Type B pancreatic cell (in vitro differentiated cells): Measurements from ENCODE around the gene ZBTB46. TPM values are rescaled to one million over a fixed set of nuclear protein-coding genes. Genes with fewer than 3 reads are reported as not detected.
A peak's percentile ranks its signal among the peaks of the same experiment; 100 is the strongest.

Experiments used
- DNase-seq: peaks from one replicate; pipeline ENCODE4 v3.0.0; 2021; ENCODE audit warnings: mixed read lengths; ENCODE audit not compliant: unreplicated experiment; ENCODE audit errors: extremely low spot score
- H3K27ac Mint-ChIP-seq: 2 replicates; pipeline ENCODE4 v1.8.0; 2021; ENCODE audit warnings: mild to moderate bottlenecking, mixed read lengths
- H3K27me3 Mint-ChIP-seq: 2 replicates; pipeline ENCODE4 v1.8.0; 2021; ENCODE audit warnings: mixed read lengths
- H3K36me3 Mint-ChIP-seq: 2 replicates; pipeline ENCODE4 v1.8.0; 2021; ENCODE audit warnings: mixed read lengths
- H3K4me1 Mint-ChIP-seq: one replicate; pipeline ENCODE4 v1.8.0; 2021; ENCODE audit warnings: mixed read lengths; ENCODE audit not compliant: unreplicated experiment
- H3K4me3 Mint-ChIP-seq: 2 replicates; pipeline ENCODE4 v1.8.0; 2021; ENCODE audit warnings: mild to moderate bottlenecking, mixed read lengths
- H3K9me3 Mint-ChIP-seq: 2 replicates; pipeline ENCODE4 v1.8.0; 2021; ENCODE audit warnings: mixed read lengths
- total RNA-seq: library from RNA; stranded (reverse); gene quantifications from 2 replicates; pipeline ENCODE4 v1.2.1, GENCODE V29; 2021; ENCODE audit warnings: low replicate concordance
- TF ChIP-seq, protein P1 (sequence below): fragments of 200-600 bp; sonication (generic); conservative IDR thresholded peaks from 2 replicates; pipeline ENCODE4 v1.5.0; 2021; ENCODE audit warnings: antibody characterized with exemption, mild to moderate bottlenecking

The ZBTB46 gene
- total RNA-seq, 1 donor from 2014 or later, result 13.6 TPM

- peak; percentile 70 for DNase-seq
- H3K27me3 Mint-ChIP-seq, result no peaks in the 10 kb centered on the region
- peak overlapping the region; percentile 67 for H3K4me3 Mint-ChIP-seq
- TF ChIP-seq, protein P1, sequence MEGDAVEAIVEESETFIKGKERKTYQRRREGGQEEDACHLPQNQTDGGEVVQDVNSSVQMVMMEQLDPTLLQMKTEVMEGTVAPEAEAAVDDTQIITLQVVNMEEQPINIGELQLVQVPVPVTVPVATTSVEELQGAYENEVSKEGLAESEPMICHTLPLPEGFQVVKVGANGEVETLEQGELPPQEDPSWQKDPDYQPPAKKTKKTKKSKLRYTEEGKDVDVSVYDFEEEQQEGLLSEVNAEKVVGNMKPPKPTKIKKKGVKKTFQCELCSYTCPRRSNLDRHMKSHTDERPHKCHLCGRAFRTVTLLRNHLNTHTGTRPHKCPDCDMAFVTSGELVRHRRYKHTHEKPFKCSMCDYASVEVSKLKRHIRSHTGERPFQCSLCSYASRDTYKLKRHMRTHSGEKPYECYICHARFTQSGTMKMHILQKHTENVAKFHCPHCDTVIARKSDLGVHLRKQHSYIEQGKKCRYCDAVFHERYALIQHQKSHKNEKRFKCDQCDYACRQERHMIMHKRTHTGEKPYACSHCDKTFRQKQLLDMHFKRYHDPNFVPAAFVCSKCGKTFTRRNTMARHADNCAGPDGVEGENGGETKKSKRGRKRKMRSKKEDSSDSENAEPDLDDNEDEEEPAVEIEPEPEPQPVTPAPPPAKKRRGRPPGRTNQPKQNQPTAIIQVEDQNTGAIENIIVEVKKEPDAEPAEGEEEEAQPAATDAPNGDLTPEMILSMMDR, result no peak
- no peaks in the 10 kb centered on the region for H3K9me3 Mint-ChIP-seq
- H3K36me3 Mint-ChIP-seq, result no peaks in the 10 kb centered on the region
- H3K27ac Mint-ChIP-seq, result no peak overlapping the region
- peaks cover 3% of the 10 kb centered on the region for H3K4me1 Mint-ChIP-seq
These were observed 89.2 kb downstream of the ZBTB46 start for GRCh38 chr20:63741676-63742380.

GRCh38 chr20:63741354-63741675 lies 89.7 kb downstream of the ZBTB46 start:
- TF ChIP-seq, protein P1, result no peak
- H3K4me1 Mint-ChIP-seq, result peaks cover 3% of the 10 kb centered on the region
- H3K4me3 Mint-ChIP-seq, result peak overlapping the region; percentile 67
- DNase-seq, result no peak
- no peaks in the 10 kb centered on the region for H3K36me3 Mint-ChIP-seq
- no peaks in the 10 kb centered on the region for H3K9me3 Mint-ChIP-seq
- no peak overlapping the region for H3K27ac Mint-ChIP-seq
- no peaks in the 10 kb centered on the region for H3K27me3 Mint-ChIP-seq

DNA sequence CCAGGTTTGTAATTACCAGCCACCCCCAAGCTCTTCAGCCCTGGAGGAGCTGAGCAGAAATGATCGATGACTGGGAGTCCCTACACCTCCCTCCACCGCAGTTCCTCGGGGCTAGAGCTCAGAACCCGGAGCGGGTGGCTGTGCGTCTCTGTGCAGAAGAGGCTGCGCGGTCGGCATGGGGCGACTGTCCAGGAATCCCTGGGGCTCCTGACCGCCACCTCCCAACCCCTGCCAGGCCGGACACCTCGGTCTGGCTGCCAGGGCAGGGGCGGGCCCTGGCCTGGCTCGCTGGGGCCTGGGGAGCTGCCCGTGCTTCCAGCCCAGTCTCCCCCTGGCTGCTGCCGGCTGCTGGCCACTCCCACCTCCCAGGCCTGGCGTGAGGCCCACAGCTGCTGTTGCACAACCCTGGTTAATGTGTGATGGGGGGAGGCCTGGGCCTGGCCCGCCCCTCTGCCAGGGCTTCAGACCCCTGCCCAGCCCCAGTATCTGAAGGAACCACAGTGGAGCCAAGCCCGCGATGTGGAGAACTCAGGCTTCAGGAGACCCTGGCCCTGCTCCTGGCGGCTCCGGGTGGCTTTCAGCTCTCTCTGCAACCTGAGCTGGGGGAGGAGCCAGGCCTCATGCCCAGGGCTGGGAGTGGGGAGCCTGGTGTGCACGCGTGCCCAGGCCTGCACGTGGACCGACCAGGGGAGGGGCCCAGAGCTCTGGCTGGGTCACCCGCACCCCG lies 90.3 kb downstream of the ZBTB46 start:
- Mint-ChIP-seq H3K9me3 (no peaks in the 10 kb centered on the region), H3K4me1 (peaks cover 2% of the 10 kb centered on the region), H3K27me3 (peaks cover 3% of the 10 kb centered on the region), H3K27ac (no peak overlapping the region), H3K36me3 (no peaks in the 10 kb centered on the region), H3K4me3 (peak overlapping the region; percentile 83)
- TF ChIP-seq, protein P1, result peak; percentile 27
- DNase-seq, result peak; percentile 84

- Mint-ChIP-seq H3K27ac (no peak overlapping the region), H3K4me1 (no peaks in the 10 kb centered on the region), H3K36me3 (no peaks in the 10 kb centered on the region), H3K27me3 (peaks cover 3% of the 10 kb centered on the region), H3K9me3 (no peaks in the 10 kb centered on the region), H3K4me3 (peak overlapping the region; percentile 83)
- TF ChIP-seq, protein P1, result no peak
- DNase-seq, result peak; percentile 75
These were observed 90.9 kb downstream of the ZBTB46 start for GRCh38 chr20:63740070-63740626.

GRCh38 chr20:63739130-63740069 lies 91.7 kb downstream of the ZBTB46 start, which contains the start of gene SLC2A4RG:
Gene SLC2A4RG (plus strand): TSS chr20:63739776. CDS start chr20:63739913, 137 bp downstream.
- Mint-ChIP-seq H3K27me3 (peaks cover 3% of the 10 kb centered on the region), H3K9me3 (no peaks in the 10 kb centered on the region), H3K4me3 (peak within 1 kb of the TSS; percentile 83), H3K4me1 (no peaks in the 10 kb centered on the region), H3K27ac (no peak within 1 kb of the TSS), H3K36me3 (no peaks in the 10 kb centered on the region)
- TF ChIP-seq, protein P1, result no peak
- DNase-seq, result peak; percentile 84
